Lower lobe of right lung (tissue), 2 donors: ENCODE results near the gene IL21R. TPM values are rescaled to one million over a fixed set of nuclear protein-coding genes. Genes with fewer than 3 reads are reported as not detected.

Source experiments
- ATAC-seq, 2 donors: fragments of 200-7000 bp; cut with Tn5 transposase; one replicate each; pipeline ENCODE4 v1.9.1; 2020 to 2022; ENCODE audit warnings: mild to moderate bottlenecking in 2 of 2, moderate library complexity in 2 of 2
- DNase-seq: peaks from one replicate; pipeline ENCODE4 v3.0.0-alpha.2; 2020
- H3K27ac ChIP-seq: fragments of 200-600 bp; one replicate; pipeline ENCODE4 v1.8.0; 2022
- H3K27me3 ChIP-seq: fragments of 200-600 bp; one replicate; pipeline ENCODE4 v1.8.0; 2022; ENCODE audit warnings: low read depth
- H3K36me3 ChIP-seq: fragments of 200-600 bp; one replicate; pipeline ENCODE4 v1.8.0; 2022; ENCODE audit warnings: mild to moderate bottlenecking
- H3K4me1 ChIP-seq: fragments of 200-600 bp; one replicate; pipeline ENCODE4 v1.8.0; 2022
- H3K4me3 ChIP-seq: fragments of 200-600 bp; one replicate; pipeline ENCODE4 v1.8.0; 2022; ENCODE audit warnings: mild to moderate bottlenecking
- H3K9me3 ChIP-seq: fragments of 200-600 bp; one replicate; pipeline ENCODE4 v1.8.0; 2022
- CTCF ChIP-seq: fragments of 200-600 bp; IDR thresholded peaks from one replicate; pipeline ENCODE4 v1.8.0; 2022; ENCODE audit warnings: antibody characterized with exemption, mild to moderate bottlenecking
- intact Hi-C: fragments of 100-400 bp; cut with DNase I; formaldehyde crosslinking; loops from one replicate; pipeline ENCODE4 v1.11.0; 2022
- total RNA-seq: library from RNA; stranded (reverse); fragmentation: NEBNext Ultra II Directional; extraction: Animal tissue kit (Norgen Biotek cat#: 25700); gene quantifications from one replicate; pipeline ENCODE4 v1.2.1, GENCODE V29; 2021
- donor health status: DM: no; HTN: yes; CAD: no; lungs with severe emphysema.

IL21R gene
- total RNA-seq, 1 donor from 2014 or later, result 6.0 TPM

- Histone ChIP-seq H3K27me3 (no peaks in the 10 kb centered on the region), H3K36me3 (peaks cover 100% of the 10 kb centered on the region), H3K4me3 (no peak overlapping the region), H3K4me1 (no peaks in the 10 kb centered on the region), H3K9me3 (no peaks in the 10 kb centered on the region), H3K27ac (no peak overlapping the region)
- ATAC-seq (no peak), DNase-seq (no peak)
- intact Hi-C loops, result no loop called here
- no peak for TF ChIP-seq CTCF
Measured at GRCh38 chr16:27486344-27486743, 84.4 kb downstream of the IL21R start.

- ATAC-seq (no peak), DNase-seq (no peak)
- no peak for TF ChIP-seq CTCF
- Histone ChIP-seq H3K4me3 (no peak overlapping the region), H3K4me1 (no peaks in the 10 kb centered on the region), H3K27me3 (no peaks in the 10 kb centered on the region), H3K9me3 (no peaks in the 10 kb centered on the region), H3K36me3 (peaks cover 100% of the 10 kb centered on the region), H3K27ac (no peak overlapping the region)
- intact Hi-C loops, result no loop called here
Measured at GRCh38 chr16:27486760-27487159, 84.8 kb downstream of the IL21R start.

- no peak for TF ChIP-seq CTCF
- no peaks in the 10 kb centered on the region for H3K9me3 ChIP-seq
- no peaks in the 10 kb centered on the region for H3K27me3 ChIP-seq
- peak in 1 of 2 donors; percentile 14 for ATAC-seq
- H3K4me3 ChIP-seq, result no peak overlapping the region
- H3K4me1 ChIP-seq, result no peaks in the 10 kb centered on the region
- intact Hi-C loops, result no loop called here
- peaks cover 100% of the 10 kb centered on the region for H3K36me3 ChIP-seq
- H3K27ac ChIP-seq, result no peak overlapping the region
- DNase-seq, result no peak
Measured at GRCh38 chr16:27489421-27489820, 87.4 kb downstream of the IL21R start.

- DNase-seq, result no peak
- intact Hi-C loops, result no loop called here
Measured at GRCh38 chr16:27489906-27490305, 87.9 kb downstream of the IL21R start.

GRCh38 chr16:27491894-27492587 is 90.1 kb downstream of the IL21R start:
- Histone ChIP-seq H3K27ac (peak overlapping the region; percentile 71), H3K4me3 (no peak overlapping the region), H3K27me3 (no peaks in the 10 kb centered on the region), H3K4me1 (no peaks in the 10 kb centered on the region), H3K9me3 (no peaks in the 10 kb centered on the region), H3K36me3 (peaks cover 100% of the 10 kb centered on the region)
- no peak for DNase-seq
- peak; percentile 17 to 47 for ATAC-seq
- intact Hi-C loops, result no loop called here
- TF ChIP-seq CTCF, result no peak

More at GRCh38 chr16:27489906-27490305, 87.9 kb downstream of the IL21R start:
- no peaks in the 10 kb centered on the region for H3K9me3 ChIP-seq
- no peaks in the 10 kb centered on the region for H3K27me3 ChIP-seq
- no peak overlapping the region for H3K4me3 ChIP-seq
- no peak for ATAC-seq
- H3K36me3 ChIP-seq, result peaks cover 100% of the 10 kb centered on the region
- no peak overlapping the region for H3K27ac ChIP-seq
- no peaks in the 10 kb centered on the region for H3K4me1 ChIP-seq
- TF ChIP-seq CTCF, result no peak
